ENCODE measurements around the gene CWC27. TPM values are rescaled to one million over a fixed set of nuclear protein-coding genes. Genes with fewer than 3 reads are reported as not detected.
A peak's percentile ranks its signal among the peaks of the same experiment; 100 is the strongest.

The CWC27 gene
- total RNA-seq, 1 donor from 2014 or later: 29.3 TPM

- no peaks in the 10 kb centered on the region for H3K9me3 Mint-ChIP-seq (ENCODE audit: unreplicated experiment)
- peaks cover 10% of the 10 kb centered on the region for H3K36me3 Mint-ChIP-seq (ENCODE audit: low read depth, unreplicated experiment)
- peak overlapping the region; percentile 14 for H3K27ac Mint-ChIP-seq (ENCODE audit: unreplicated experiment)
- no peak for DNase-seq (ENCODE audit: low spot score)
- no peak overlapping the region for H3K4me3 Mint-ChIP-seq (ENCODE audit: unreplicated experiment)
- H3K27me3 Mint-ChIP-seq (ENCODE audit: unreplicated experiment): no peaks in the 10 kb centered on the region
- H3K4me1 Mint-ChIP-seq (ENCODE audit: unreplicated experiment): peaks cover 18% of the 10 kb centered on the region
- TF ChIP-seq, protein P1, sequence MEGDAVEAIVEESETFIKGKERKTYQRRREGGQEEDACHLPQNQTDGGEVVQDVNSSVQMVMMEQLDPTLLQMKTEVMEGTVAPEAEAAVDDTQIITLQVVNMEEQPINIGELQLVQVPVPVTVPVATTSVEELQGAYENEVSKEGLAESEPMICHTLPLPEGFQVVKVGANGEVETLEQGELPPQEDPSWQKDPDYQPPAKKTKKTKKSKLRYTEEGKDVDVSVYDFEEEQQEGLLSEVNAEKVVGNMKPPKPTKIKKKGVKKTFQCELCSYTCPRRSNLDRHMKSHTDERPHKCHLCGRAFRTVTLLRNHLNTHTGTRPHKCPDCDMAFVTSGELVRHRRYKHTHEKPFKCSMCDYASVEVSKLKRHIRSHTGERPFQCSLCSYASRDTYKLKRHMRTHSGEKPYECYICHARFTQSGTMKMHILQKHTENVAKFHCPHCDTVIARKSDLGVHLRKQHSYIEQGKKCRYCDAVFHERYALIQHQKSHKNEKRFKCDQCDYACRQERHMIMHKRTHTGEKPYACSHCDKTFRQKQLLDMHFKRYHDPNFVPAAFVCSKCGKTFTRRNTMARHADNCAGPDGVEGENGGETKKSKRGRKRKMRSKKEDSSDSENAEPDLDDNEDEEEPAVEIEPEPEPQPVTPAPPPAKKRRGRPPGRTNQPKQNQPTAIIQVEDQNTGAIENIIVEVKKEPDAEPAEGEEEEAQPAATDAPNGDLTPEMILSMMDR (IDR thresholded peaks at IDR 0.05; ENCODE audit: unreplicated experiment): no peak
Measured at GRCh38 chr5:64758901-64759300, 9.8 kb upstream of the CWC27 start.

GRCh38 chr5:64759960-64760660 lies 8.6 kb upstream of the CWC27 start:
- Mint-ChIP-seq H3K4me1 (ENCODE audit: unreplicated experiment) (peaks cover 18% of the 10 kb centered on the region), H3K27ac (ENCODE audit: unreplicated experiment) (peak overlapping the region; percentile 67), H3K4me3 (ENCODE audit: unreplicated experiment) (no peak overlapping the region), H3K27me3 (ENCODE audit: unreplicated experiment) (no peaks in the 10 kb centered on the region), H3K9me3 (ENCODE audit: unreplicated experiment) (no peaks in the 10 kb centered on the region), H3K36me3 (ENCODE audit: low read depth, unreplicated experiment) (peaks cover 15% of the 10 kb centered on the region)
- TF ChIP-seq, protein P1 (IDR thresholded peaks at IDR 0.05; ENCODE audit: unreplicated experiment): no peak
- no peak for DNase-seq (ENCODE audit: low spot score)

- TF ChIP-seq, protein P1 (IDR thresholded peaks at IDR 0.05; ENCODE audit: unreplicated experiment): no peak
- H3K9me3 Mint-ChIP-seq (ENCODE audit: unreplicated experiment): no peaks in the 10 kb centered on the region
- peaks cover 3% of the 10 kb centered on the region for H3K27me3 Mint-ChIP-seq (ENCODE audit: unreplicated experiment)
- no peak overlapping the region for H3K27ac Mint-ChIP-seq (ENCODE audit: unreplicated experiment)
- H3K36me3 Mint-ChIP-seq (ENCODE audit: low read depth, unreplicated experiment): peaks cover 16% of the 10 kb centered on the region
- peaks cover 38% of the 10 kb centered on the region for H3K4me1 Mint-ChIP-seq (ENCODE audit: unreplicated experiment)
- no peak overlapping the region for H3K4me3 Mint-ChIP-seq (ENCODE audit: unreplicated experiment)
- no peak for DNase-seq (ENCODE audit: low spot score)
Measured at GRCh38 chr5:64763948-64764503, 4.7 kb upstream of the CWC27 start.

DNA sequence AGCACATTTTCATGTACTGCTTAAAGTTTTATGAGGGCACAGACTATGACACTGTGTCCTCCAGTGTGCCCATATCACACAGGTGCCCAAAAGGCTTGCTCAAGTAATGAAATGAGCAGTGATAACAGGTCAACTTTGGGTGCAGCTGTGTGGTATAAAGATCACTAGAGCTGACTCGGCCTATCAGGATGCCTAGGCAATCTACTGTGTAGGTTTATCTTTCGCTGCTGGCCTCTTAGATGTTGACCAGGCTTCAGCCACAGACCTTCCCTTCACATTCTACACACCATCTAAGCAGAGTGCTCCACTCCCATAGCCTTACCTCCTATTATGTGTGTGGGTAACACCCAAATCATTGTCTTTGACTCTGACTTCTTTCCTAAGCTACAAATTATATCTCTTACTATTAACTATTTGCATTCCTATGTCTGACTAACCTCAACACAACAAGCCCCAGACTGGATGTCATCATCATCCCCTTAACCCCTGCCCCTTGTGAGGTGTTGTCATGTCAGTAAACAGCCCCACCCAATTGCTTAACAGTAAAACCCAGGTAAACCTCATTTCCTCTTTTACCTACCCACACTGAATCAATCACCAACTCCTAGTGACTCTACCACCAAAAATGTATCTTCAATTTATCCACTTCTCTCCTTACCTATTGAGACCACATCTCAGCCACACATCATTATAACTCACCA lies 2.8 kb upstream of the CWC27 start:
- H3K9me3 Mint-ChIP-seq (ENCODE audit: unreplicated experiment): no peaks in the 10 kb centered on the region
- H3K27ac Mint-ChIP-seq (ENCODE audit: unreplicated experiment): peak overlapping the region; percentile 46
- DNase-seq (ENCODE audit: low spot score): no peak
- H3K4me1 Mint-ChIP-seq (ENCODE audit: unreplicated experiment): peaks cover 30% of the 10 kb centered on the region
- H3K4me3 Mint-ChIP-seq (ENCODE audit: unreplicated experiment): no peak overlapping the region
- TF ChIP-seq, protein P1 (IDR thresholded peaks at IDR 0.05; ENCODE audit: unreplicated experiment): no peak
- H3K27me3 Mint-ChIP-seq (ENCODE audit: unreplicated experiment): peaks cover 4% of the 10 kb centered on the region
- peaks cover 16% of the 10 kb centered on the region for H3K36me3 Mint-ChIP-seq (ENCODE audit: low read depth, unreplicated experiment)

GRCh38 chr5:64766941-64767340 lies 1.8 kb upstream of the CWC27 start:
- TF ChIP-seq, protein P1 (IDR thresholded peaks at IDR 0.05; ENCODE audit: unreplicated experiment): no peak
- Mint-ChIP-seq H3K27me3 (ENCODE audit: unreplicated experiment) (peaks cover 4% of the 10 kb centered on the region), H3K4me3 (ENCODE audit: unreplicated experiment) (peak overlapping the region; percentile 99), H3K9me3 (ENCODE audit: unreplicated experiment) (no peaks in the 10 kb centered on the region), H3K27ac (ENCODE audit: unreplicated experiment) (peak overlapping the region; percentile 90), H3K36me3 (ENCODE audit: low read depth, unreplicated experiment) (peaks cover 16% of the 10 kb centered on the region), H3K4me1 (ENCODE audit: unreplicated experiment) (peaks cover 27% of the 10 kb centered on the region)
- no peak for DNase-seq (ENCODE audit: low spot score)
